ENCODE measurements around the gene NEIL3.

The NEIL3 gene, protein sequence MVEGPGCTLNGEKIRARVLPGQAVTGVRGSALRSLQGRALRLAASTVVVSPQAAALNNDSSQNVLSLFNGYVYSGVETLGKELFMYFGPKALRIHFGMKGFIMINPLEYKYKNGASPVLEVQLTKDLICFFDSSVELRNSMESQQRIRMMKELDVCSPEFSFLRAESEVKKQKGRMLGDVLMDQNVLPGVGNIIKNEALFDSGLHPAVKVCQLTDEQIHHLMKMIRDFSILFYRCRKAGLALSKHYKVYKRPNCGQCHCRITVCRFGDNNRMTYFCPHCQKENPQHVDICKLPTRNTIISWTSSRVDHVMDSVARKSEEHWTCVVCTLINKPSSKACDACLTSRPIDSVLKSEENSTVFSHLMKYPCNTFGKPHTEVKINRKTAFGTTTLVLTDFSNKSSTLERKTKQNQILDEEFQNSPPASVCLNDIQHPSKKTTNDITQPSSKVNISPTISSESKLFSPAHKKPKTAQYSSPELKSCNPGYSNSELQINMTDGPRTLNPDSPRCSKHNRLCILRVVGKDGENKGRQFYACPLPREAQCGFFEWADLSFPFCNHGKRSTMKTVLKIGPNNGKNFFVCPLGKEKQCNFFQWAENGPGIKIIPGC

DNA sequence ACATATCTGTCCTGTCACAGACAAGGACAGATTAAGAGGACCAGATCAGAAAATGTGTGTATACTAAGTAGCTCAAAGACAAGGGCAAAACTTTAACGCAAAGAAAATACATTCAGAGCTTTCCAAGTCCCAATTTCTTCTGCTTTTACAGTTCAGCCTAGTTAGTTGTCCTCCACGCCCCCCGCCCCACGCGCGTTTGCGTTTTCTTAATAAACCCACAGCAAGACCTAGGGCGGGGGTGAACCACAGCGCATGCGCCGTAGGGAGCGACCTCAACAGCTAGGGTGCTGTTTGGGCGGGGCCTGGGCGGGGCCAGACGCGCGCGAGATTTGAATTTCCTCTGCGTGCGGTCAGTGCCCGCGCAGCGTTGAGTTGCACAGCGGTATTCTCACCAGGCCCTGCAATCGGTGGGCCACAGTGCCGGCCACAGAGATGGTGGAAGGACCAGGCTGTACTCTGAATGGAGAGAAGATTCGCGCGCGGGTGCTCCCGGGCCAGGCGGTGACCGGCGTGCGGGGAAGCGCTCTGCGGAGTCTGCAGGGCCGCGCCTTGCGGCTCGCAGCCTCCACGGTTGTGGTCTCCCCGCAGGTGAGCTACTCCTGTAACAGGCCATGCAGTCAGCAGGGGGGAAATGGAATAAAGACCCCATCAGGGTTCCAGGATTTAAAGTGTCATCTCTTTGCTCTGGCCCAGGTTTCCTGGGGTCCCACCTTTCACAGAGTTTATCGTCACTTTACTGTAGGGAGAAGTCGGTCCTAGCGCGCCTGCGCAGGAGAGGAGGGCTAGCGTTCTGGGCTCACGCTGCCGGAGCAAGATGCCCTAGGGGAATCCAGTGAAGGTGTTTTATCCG, at the start of gene NEIL3:
Gene NEIL3, plus strand, starts transcription at position 353 of the 850 bp plus-strand sequence. Its CDS starts 80 bp downstream, at position 433.
- peak; percentile 34 for DNase-seq

DNA sequence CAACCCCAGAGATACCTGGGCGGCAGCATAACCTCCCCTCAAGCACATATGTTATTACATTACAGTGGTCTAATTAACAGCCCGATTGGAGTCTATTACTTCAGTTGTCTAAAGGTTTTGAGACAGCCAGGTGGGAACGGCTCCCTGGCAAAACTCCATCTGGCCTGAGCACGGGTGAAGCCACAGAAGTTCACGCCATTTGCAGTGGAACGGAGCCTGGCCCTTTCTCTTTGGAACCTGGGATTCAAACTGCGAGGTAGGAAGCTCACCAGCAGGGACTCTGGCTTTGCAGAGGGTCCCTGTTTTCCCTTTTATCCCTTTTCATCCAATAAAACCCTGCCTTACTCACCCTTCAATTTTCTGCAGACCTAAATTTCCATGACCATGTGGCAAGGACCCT, 45.9 kb upstream of the NEIL3 start:
- DNase-seq, result no peak

DNA sequence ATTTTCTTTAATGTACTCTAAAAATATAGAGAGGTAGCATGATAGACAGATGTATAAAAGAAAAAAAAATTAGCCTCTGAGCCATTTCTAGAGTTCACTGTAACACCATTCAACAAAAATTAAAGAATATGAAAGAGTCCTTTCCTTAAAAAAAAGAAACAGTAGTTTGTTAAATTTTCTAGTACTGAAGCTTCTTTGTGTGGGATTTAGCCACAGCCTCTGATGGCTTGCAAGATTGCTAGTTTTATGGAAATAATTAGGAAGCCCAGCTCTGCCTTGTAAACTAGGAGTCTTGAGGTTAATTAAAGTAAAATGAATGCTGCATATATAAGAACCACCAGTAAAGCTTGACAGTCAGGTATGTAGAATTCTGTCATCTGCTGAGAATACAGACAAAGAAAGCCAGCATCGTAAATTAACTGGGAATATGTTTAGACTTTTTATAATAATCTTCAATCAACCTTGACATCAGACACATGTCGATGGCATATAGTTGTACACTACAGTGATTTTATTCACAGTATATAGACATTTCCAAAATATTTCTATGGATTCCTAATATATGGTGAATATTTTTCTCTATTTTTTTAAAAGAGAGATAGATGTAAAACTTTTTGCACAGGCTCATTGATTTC, 44.8 kb upstream of the NEIL3 start:
- no peak for DNase-seq

DNA sequence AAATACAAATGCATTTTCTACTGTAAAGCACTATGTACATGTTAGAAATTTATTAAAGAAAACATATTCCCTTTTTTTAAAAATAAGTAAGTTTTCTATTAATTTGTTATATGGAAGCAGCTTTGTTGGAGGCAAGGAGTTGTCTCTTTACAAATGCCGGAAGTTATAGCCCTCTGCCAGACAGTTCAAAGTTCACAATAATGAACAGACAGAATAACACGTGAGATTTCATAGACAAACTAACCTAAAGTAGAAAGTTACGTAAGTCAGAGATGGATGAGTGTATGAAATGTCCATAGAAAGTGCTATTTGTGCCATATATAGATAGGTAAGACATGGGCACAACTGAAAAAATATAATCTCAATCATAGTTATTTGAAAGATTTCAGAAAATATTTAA, 43.9 kb upstream of the NEIL3 start:
- no peak for DNase-seq

DNA sequence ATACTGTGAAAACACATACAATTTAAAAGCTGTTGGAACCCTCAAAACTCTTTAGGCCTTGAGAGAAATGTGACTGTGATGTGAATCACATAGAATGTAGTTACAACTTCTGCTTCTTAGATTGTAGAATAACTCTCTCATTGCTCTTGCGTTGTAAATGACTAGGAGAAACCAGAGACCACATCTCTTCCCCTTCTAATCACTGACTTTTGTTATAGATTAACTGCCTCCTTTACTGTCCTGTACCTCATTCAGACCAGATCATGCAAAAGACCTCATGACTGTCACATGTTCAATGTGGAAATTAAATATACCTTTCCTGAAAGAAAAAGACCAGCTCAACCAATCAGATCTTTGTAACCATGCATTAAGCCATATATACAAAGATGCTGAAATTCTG, 43.2 kb upstream of the NEIL3 start:
- DNase-seq, result no peak

DNA sequence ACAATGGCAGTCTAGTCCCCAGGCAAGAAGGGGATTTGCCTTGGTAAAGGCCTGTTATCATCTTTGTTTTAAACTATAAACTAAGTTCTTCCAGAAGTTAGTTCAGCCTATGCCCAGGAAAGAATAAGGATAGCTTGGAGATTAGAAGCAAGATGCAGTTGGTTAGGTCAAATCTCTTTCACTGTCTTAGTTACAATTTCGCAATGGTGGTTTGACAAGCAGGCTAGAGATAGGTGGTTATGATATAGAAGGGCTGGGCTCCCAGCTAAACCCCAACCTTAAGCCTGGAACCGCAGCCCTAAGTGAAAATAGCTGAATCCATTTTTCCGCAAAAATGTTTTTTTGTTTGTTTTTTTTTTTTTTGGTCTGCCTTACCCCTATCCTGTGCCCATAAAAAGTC, 41.8 kb upstream of the NEIL3 start:
- no peak for DNase-seq

DNA sequence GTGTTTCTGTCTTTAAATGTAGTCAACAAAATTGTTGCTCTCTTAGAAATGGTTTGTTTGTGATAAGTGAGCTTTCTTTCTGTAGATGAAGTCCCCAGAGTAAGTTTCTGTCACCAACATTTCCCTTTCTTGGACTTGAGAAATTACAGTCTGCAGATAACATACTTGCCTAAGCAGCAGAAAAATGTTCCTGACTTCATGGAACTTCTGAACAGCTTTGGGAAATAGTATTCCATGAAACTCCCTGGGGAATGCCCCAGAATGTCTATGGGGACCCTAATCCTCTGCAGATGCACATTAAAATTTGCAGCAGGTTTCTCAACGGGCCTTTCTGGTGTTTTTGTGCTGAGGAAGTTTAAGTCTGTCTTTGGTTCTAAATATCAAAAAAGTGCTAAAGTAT, 38.6 kb upstream of the NEIL3 start:
- no peak for DNase-seq

DNA sequence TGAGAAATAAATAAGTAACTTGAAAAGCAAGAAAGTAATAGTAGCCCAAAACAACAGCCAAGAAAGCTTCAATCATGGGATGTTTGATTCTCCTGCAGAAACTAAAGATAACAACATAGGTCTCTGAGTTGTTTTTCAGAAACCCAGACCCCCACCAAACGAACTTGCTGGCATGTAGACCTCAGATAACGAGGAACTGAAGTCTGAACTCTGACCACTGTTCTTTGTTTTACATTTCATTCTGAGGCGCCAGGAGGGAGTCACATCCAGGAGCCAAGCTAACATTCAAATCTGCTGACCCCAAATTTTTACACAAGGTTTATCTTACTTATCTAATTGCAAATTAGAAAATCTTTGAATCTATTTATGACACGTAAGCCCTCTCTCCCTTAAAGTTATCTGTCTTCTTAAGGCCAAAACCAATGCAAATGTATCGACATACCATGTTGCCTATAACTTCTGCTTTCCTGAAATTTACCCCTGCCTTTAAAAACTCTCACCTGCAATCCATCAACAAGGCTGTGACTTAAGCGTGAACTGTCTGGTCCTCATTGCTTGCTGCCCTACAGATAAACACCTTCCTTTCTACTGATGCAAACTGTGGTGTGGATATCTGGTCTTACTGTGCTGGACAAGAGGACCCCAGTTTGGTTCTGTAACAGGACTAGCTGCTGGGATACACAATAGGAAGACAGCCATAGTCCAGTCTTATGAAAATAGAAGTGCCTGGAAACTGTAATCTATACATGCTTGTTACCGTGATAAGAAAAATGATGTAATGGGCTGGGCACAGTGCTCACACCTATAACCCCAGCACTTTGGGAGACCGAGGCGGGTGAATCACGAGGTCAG, 37.5 kb upstream of the NEIL3 start:
- no peak for DNase-seq

DNA sequence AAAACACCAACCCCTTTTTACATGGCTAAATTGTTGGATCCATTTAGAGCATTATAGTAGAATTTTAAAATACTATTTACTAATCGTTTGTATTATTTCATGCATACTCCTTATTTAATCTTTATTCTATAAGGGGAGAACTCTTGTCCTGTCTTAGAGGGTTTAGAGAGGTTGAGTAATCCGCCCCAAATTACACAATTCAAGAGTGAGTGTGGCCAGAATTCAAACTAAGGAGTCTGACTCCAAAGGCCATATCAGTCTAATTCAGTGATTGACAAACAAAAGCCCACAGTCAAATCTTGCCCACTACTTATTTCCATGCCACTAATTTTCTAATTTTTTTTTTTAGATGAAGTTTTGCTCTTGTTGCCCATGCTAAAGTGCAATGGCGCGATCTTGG, 33.7 kb upstream of the NEIL3 start:
- DNase-seq, result no peak

DNA sequence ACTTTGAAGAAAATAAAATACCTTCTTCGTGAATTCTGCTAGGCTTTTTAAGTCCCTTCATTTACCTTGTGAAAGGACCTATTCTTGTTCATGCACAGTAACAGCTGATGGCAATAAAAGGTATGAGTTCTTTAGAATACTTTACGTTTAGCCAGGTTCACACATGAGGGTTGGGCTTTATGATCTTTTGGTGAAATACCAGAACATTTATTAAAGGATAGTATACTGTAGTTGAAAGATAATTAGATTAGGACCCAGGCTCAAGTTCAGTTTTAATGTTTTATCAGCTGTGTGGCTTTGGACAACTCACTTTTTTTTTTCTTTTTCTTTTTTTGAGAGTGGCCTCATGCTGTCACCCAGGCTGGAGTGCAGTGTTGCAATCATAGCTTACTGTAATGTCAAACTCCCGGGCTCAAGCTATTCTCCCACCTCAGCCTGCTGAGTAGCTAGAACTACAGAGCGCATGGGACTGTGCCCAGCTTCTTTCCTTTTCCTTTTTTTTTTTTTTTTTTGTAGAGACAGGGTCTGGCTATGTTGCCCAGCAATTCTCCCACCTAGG, 28.2 kb upstream of the NEIL3 start:
- DNase-seq, result no peak

DNA sequence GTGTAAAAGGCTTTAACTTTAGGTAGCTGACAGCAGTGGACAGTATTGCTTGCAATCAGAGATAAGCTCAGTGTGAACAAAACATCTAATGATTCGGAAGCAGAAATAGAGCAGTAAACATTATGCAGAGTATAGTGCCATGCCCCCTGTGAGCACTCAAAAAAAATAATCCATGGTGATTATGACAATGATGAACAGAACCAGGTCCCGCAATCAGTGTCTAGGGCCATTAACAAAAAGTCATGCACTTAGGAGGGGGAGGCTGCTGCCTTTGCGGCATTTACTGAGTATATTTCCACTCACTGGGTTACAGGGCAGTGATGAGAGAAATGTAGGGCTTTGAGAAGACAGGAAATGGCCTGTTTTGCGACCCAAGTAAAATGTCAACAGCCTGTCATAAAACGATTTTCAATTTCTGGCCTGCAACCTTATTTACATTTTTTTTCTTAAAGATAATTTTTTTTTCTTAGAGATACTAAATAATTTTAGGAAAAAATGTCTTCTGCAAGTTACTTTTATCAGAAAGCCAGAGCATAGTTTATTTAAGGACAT, 27.3 kb upstream of the NEIL3 start:
- DNase-seq, result no peak

DNA sequence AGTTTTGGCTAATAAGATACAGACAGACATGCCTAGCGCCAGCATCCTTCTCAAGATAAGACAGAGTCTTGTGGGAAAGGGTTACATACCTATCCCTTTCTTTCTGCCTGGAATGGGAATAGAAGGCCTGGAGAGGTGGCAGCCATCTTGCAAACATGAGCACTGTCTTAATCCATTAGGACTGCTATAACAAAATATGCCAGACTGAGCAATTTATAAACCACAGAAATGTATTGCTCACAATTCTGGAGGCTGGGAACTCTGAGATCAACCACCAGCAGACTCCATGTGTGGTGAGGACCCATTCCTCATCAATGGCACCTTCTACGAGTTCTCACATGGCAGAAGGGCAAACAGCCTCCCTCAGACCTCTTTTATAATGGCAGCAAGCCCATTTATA, 26.5 kb upstream of the NEIL3 start:
- no peak for DNase-seq

DNA sequence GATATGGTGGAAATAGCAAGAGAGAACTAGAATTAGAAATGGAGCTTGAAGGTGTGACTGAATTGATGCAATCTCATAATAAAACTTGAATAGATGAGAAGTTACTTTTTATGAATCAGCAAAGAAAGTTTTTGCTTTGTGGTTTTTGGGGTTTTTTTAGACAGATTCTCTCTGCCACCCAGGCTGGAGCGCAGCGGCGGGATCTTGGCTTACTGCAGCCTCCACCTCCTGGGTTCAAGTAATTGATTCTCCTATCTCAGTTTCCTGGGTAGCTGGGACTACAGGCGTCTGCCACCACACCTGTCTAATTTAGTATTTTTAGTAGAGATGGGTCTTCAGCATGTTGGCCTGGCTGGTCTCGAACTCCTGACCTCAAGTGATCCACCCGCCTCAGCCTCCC, 23.7 kb upstream of the NEIL3 start:
- DNase-seq, result no peak

DNA sequence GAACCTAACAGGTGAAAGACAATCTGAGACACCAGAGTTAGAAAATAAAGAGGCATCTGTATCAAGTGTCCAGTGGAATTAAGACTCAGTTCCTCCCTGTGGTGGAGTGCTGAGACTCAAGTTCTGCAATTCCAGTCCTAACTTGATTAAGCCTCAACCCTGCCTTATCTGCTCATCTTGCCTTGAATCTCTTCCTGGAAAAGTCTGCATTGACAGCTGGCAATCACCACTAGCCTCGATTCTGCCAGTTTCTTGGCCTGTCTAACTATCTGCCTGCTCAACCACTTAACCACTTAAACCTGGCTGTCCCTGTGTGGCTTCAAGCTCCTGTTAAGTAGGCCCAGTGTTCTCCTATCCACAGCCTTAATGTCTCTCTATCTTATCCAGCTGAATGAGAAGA, 22.4 kb upstream of the NEIL3 start:
- DNase-seq, result no peak

DNA sequence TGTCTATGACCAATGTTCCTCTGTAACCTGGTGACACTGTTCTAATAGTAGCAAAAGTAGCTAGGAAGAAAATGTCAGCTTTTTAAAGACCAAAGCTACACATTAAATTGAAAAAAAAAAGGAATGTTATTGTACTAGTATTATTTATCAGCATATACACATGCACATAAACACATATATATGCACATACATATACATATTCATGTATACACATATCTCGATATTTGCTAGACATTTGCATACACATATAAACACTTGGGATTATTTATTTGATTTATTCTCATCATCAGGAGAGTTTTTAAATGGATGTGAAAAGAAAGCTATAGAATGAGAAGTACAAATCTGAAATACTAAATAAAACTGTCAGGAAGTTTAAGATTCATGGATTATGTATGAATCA, 21.3 kb upstream of the NEIL3 start:
- no peak for DNase-seq

DNA sequence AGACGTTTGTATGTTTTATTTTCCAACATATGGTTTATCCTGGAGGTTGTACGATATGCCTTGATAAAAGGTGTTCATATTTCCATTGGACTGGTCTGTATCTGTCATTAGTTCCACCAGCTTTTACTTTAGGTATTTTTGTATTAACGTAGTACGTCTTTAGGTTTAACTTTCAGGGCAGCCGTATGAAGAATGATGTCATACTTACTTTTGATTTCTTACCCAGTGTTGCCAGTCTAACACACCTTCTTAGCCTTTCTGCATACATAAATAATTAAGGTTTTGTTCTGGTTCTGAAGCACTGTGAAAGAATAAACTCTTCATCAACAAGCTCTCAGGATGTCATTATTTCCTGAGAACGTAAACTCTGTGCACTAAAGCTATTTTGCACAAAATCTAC, 18.9 kb upstream of the NEIL3 start:
- DNase-seq, result no peak

DNA sequence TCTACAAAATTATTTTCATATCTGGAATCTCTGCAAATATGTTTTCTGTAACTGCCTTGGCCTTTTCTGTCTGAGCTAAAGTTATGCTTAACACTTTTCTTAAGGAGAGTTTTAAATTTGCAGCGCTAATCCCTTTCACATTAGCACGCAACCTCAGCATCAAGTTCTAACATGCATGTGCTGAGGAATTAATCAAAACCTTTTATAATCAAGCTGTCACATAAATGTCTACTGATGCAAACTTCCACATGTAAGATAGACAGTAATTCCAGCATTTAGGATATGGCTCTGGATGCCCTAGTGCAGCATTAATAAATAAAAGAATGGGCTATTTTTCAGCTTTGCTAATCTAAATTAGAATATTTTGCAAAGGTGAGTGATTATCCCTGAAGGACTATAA, 17.5 kb upstream of the NEIL3 start:
- no peak for DNase-seq

DNA sequence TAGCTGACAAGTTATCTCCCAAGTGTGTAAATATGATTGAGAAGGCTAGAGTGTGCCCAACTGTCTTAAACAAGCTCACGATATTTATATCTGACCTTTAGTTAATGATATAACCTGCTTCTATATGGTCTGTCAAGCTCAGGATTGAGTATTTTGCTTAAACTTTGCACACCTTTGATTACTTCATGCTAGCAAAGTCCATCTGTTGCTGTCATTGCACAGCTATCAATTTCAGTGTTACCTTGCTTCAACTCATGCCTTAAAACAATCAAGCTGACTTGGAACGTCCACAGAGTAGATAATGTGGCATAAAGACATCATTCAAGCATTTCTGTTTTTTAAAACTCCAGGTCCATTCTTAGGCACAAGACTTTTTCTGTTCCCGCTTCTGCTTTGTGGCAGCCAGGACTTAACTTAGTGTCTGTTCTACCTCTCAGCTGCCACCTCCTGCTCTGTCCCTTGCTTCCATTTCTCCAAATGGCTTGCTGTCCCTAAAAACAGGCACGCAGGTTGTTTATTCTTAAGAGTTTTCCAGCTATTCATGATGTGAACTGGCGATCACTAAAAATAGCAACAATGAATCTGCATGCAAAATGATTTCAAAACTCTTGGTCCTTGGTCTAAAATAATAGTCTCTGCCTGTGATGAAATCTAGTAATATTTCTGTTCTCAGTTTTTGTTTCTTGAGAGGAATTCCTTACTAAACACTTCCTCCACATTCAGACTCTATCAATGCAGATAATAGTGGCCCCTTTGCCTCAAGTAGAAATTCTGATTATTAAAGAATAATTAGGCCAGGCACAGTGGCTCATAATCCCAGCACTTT, 16.3 kb upstream of the NEIL3 start:
- DNase-seq, result no peak

DNA sequence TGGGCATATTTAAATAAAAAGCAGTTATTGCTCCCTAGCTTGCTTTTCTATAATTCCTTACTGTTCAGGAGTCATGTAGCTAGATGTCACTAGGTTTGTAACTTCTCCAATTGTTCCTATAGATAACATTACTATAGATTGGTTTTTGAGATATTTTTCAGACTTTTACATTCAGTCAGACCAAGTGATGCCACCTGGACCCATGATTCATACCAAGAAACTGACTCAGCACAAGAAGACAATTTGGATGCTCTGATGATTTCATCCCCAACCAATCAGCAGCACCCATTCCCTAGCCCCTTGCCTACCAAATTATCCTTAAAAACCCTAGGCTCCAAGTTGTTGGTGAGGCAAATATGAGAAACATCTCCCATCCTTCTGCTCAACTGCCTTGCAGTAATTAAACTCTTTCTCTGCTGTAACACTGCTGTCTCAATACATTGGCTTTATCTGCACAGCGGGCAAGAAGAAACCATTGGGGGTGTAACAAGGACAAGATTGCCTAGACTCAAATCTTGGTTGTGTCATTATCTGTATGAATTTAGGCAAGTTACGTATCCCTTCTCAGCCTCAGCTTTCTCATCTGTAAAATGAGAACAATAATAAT, 11.8 kb upstream of the NEIL3 start:
- DNase-seq, result no peak

DNA sequence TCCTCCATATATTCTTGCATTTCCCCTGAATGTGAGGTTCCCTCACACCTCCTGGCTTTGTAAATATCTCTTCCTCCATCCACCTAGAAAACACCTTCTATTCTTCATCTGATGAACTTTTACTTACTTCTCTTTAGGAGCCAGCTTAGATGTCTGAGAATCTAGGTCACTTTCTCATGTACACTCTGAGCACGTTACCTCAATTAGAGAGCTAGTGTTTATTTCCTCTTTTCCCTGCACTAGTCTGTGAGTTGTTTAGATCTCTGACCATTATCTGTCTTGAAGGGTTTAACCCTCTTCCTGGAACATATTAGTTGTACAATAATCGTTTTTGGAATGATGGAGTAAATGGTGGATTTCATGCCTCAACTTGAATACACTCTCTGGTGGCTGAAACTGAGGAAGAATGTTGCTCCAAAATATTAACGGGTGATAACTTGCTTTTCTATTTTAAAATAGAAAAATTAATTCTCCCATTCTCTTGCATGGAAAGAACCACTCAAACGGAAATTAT, 8.5 kb upstream of the NEIL3 start:
- no peak for DNase-seq
